SK-N-SH (cell line): ENCODE data around the gene TAF13.

ENCODE experiments used
- CTCF ChIP-seq: fragments of 200-600 bp; sonication (generic); IDR thresholded peaks from 2 replicates; pipeline ENCODE4 v1.6.1; 2017; ENCODE audit warnings: antibody characterized with exemption, mild to moderate bottlenecking, moderate library complexity
- MAX ChIP-seq: IDR thresholded peaks from 2 replicates; pipeline ENCODE4 v1.4.0; 2012; ENCODE audit warnings: low read depth
- SMC3 ChIP-seq: IDR thresholded peaks from 2 replicates; pipeline ENCODE4 v1.6.1; 2012; ENCODE audit warnings: low read depth, low read length, improper control_type of control experiment
- TAF1 ChIP-seq: IDR thresholded peaks from 2 replicates; pipeline ENCODE4 v1.6.1; 2012; ENCODE audit warnings: low read depth, mild to moderate bottlenecking, low read length, moderate library complexity, borderline replicate concordance
- USF1 ChIP-seq: IDR thresholded peaks from 2 replicates; pipeline ENCODE4 v1.4.0; 2012; ENCODE audit warnings: low read depth, borderline replicate concordance
- ZBTB33 ChIP-seq: IDR thresholded peaks from 2 replicates; pipeline ENCODE4 v1.4.0; 2012; ENCODE audit warnings: low read depth, borderline replicate concordance

GRCh38 chr1:109080441-109081082, 4.8 kb upstream of the TAF13 start:
- TF ChIP-seq CTCF: no peak
- no peak for TF ChIP-seq MAX
- TF ChIP-seq ZBTB33: no peak
- TF ChIP-seq USF1: no peak
- no peak for TF ChIP-seq SMC3
- no peak for TF ChIP-seq TAF1
